Hepatocyte (in vitro differentiated cells): Measurements from ENCODE around the gene PTPN5. TPM values are rescaled to one million over a fixed set of nuclear protein-coding genes. Genes with fewer than 3 reads are reported as not detected.

ENCODE experiments used
- DNase-seq: peaks from one replicate; pipeline ENCODE4 v3.0.0-alpha.2; 2016; ENCODE audit warnings: low spot score
- H2AFZ ChIP-seq: fragments of 200-600 bp; sonication (generic); 2 replicates; pipeline ENCODE4 v1.6.0; 2016; ENCODE audit warnings: antibody characterized with exemption, mild to moderate bottlenecking
- H3K27ac ChIP-seq: fragments of 200-600 bp; sonication (generic); 2 replicates; pipeline ENCODE4 v1.5.1; 2016; ENCODE audit warnings: mild to moderate bottlenecking
- H3K27me3 ChIP-seq: fragments of 200-600 bp; sonication (generic); 2 replicates; pipeline ENCODE4 v1.6.1; 2016
- H3K36me3 ChIP-seq: fragments of 200-600 bp; sonication (generic); replicated peaks from 2 replicates; pipeline ENCODE4 v1.5.1; 2016; ENCODE audit warnings: low read depth; ENCODE audit not compliant: insufficient read depth
- H3K4me1 ChIP-seq: fragments of 200-600 bp; sonication (generic); 2 replicates; pipeline ENCODE4 v1.5.1; 2016; ENCODE audit warnings: mild to moderate bottlenecking, moderate library complexity; ENCODE audit not compliant: insufficient read depth
- H3K4me2 ChIP-seq: fragments of 200-600 bp; sonication (generic); 2 replicates; pipeline ENCODE4 v1.6.0; 2016
- H3K4me3 ChIP-seq: fragments of 200-600 bp; sonication (generic); 2 replicates; pipeline ENCODE4 v1.5.1; 2016; ENCODE audit warnings: mild to moderate bottlenecking
- H3K79me2 ChIP-seq: fragments of 200-600 bp; sonication (generic); 2 replicates; pipeline ENCODE4 v1.6.0; 2017; ENCODE audit warnings: mild to moderate bottlenecking
- H3K9me2 ChIP-seq: fragments of 200-600 bp; sonication (generic); replicated peaks from 2 replicates; pipeline ENCODE4 v1.6.0; 2017; ENCODE audit warnings: mild to moderate bottlenecking; ENCODE audit not compliant: insufficient read depth
- H3K9me3 ChIP-seq: fragments of 200-600 bp; sonication (generic); 2 replicates; pipeline ENCODE4 v1.5.1; 2016; ENCODE audit warnings: low read depth, mild to moderate bottlenecking
- H4K20me1 ChIP-seq: fragments of 200-600 bp; sonication (generic); 2 replicates; pipeline ENCODE4 v1.6.0; 2016; ENCODE audit warnings: mild to moderate bottlenecking; ENCODE audit not compliant: insufficient read depth, poor library complexity, severe bottlenecking
- EZH2 ChIP-seq: fragments of 200-600 bp; sonication (generic); IDR thresholded peaks from 2 replicates; pipeline ENCODE4 v1.6.1; 2016; ENCODE audit warnings: antibody characterized with exemption, mild to moderate bottlenecking, borderline replicate concordance
- EZH2phosphoT487 ChIP-seq: fragments of 200-600 bp; sonication (generic); IDR thresholded peaks from one replicate; pipeline ENCODE4 v1.6.1; 2018; ENCODE audit warnings: antibody characterized with exemption, mild to moderate bottlenecking, low read depth, moderate library complexity; ENCODE audit not compliant: unreplicated experiment, severe bottlenecking
- WGBS: methylation state at CpG from one replicate; pipeline ENCODE4 v1.1.6; 2016; ENCODE audit warnings: low lambda C conversion rate; ENCODE audit errors: missing lambda C conversion rate; 5-methylcytosine and 5-hydroxymethylcytosine counted together
- polyA plus RNA-seq: library from polyadenylated mRNA; unstranded; fragments of >200 nt; fragmentation: Nextera tagmentation; extraction: Ambion mirVana; gene quantifications from 2 replicates; pipeline ENCODE4 v1.2.1, GENCODE V29; 2016
- total RNA-seq: library from RNA; depleted of rRNA; stranded (reverse); fragments of >200 nt; gene quantifications from 2 replicates; pipeline ENCODE4 v1.2.3, GENCODE V29; 2014
- TF ChIP-seq, protein P1 (sequence below): fragments of 200-600 bp; sonication (generic); IDR thresholded peaks from 2 replicates; pipeline ENCODE4 v1.5.1; 2016; ENCODE audit warnings: antibody characterized with exemption, mild to moderate bottlenecking; ENCODE audit not compliant: poor library complexity

The PTPN5 gene
- total and polyA plus RNA-seq, 2 experiments from 2014 or later = 0.22 to 0.90 TPM

DNA sequence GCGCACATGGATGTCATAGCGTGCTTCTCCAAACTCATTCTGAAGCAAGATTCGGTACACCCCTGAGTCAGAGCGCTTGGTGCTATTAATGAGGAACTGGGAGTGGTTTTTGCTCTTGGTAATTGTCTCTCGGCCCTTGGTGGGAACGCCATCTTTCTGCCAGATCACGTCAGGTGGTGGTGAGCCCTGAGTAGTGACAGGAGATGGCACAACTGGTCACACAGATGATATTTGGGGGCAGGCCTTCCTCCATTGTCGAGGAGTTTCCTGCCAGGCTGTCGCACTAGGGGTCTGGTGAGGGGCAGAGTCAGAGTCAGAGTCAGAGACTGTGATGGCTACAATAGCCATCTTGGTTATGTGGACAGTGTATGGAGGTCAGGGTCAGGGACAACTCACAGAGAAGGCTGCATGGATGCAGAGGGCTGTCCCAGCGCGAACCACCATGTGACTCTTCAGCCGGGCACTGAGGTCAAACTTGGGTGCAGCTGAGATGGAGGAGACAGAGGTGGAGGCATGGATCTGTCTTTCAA is 83.7 kb downstream of the PTPN5 start:
- WGBS = 91% methylated on average over 12 of the region's 12 CpGs
- H3K36me3 ChIP-seq = no peaks in the 10 kb centered on the region
- H3K27me3 ChIP-seq = no peaks in the 10 kb centered on the region
- no peaks in the 10 kb centered on the region for H3K9me2 ChIP-seq
- no peak overlapping the region for H3K4me3 ChIP-seq
- H3K4me2 ChIP-seq = no peak overlapping the region
- no peak for DNase-seq
- no peak overlapping the region for H3K27ac ChIP-seq
- H4K20me1 ChIP-seq = no peaks in the 10 kb centered on the region
- H3K79me2 ChIP-seq = no peaks in the 10 kb centered on the region
- no peak overlapping the region for H2AFZ ChIP-seq
- no peaks in the 10 kb centered on the region for H3K4me1 ChIP-seq
- H3K9me3 ChIP-seq = no peaks in the 10 kb centered on the region
- TF ChIP-seq EZH2 = no peak
- TF ChIP-seq, protein P1, sequence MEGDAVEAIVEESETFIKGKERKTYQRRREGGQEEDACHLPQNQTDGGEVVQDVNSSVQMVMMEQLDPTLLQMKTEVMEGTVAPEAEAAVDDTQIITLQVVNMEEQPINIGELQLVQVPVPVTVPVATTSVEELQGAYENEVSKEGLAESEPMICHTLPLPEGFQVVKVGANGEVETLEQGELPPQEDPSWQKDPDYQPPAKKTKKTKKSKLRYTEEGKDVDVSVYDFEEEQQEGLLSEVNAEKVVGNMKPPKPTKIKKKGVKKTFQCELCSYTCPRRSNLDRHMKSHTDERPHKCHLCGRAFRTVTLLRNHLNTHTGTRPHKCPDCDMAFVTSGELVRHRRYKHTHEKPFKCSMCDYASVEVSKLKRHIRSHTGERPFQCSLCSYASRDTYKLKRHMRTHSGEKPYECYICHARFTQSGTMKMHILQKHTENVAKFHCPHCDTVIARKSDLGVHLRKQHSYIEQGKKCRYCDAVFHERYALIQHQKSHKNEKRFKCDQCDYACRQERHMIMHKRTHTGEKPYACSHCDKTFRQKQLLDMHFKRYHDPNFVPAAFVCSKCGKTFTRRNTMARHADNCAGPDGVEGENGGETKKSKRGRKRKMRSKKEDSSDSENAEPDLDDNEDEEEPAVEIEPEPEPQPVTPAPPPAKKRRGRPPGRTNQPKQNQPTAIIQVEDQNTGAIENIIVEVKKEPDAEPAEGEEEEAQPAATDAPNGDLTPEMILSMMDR = no peak

DNA sequence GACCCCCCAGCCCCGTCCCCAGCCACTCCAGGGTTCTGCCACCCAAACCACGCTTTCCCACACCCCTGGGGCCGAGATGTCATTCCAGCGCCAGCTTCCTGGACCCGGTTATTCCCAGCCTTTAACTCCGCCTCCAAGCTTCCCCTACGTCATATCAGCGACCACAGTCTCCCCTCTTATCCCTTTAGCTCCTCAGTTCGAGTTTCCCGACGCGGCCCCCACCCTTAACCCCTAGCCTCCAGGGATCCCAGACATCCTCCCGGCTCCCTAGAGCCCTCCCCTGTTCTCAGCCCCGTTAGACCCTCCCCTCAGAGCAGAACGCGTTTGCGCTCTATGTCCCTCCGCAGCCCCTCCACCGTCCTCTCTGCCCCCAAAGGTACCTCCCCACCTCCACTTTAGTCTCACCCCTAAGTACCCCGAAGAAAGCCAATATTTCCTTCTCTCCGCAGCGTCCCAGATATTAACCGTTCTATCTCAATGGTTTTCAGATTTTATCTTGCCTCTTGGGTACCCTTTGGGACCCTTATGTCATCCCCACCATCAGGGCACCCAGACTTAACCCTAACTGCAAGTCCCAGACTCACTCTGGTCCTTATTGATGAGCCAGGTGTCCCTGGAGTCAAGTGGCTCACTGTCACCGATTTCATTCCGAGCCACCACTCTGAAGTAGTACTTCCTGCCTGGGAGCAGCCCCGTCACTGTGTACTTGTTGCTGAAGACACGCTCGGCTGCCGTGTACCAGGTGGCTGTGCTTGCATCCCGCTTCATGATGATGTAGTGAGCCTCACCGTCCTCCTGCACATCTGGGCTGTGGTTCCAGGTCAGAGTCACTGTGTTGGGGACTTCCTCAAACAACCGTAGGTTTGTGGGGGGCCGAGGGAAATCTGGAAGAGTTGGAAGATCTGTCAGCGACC is 85.0 kb downstream of the PTPN5 start:
- Histone ChIP-seq H3K79me2 (no peaks in the 10 kb centered on the region), H3K4me2 (no peak overlapping the region), H3K4me3 (no peak overlapping the region), H3K27ac (no peak overlapping the region), H3K4me1 (no peaks in the 10 kb centered on the region), H3K27me3 (no peaks in the 10 kb centered on the region), H3K9me2 (no peaks in the 10 kb centered on the region), H4K20me1 (no peaks in the 10 kb centered on the region), H2AFZ (no peak overlapping the region), H3K9me3 (no peaks in the 10 kb centered on the region), H3K36me3 (no peaks in the 10 kb centered on the region)
- TF ChIP-seq EZH2 (no peak), EZH2phosphoT487 (no peak)
- TF ChIP-seq, protein P1 = no peak
- no peak for DNase-seq
- 87% methylated on average over 32 of the region's 34 CpGs for WGBS

DNA sequence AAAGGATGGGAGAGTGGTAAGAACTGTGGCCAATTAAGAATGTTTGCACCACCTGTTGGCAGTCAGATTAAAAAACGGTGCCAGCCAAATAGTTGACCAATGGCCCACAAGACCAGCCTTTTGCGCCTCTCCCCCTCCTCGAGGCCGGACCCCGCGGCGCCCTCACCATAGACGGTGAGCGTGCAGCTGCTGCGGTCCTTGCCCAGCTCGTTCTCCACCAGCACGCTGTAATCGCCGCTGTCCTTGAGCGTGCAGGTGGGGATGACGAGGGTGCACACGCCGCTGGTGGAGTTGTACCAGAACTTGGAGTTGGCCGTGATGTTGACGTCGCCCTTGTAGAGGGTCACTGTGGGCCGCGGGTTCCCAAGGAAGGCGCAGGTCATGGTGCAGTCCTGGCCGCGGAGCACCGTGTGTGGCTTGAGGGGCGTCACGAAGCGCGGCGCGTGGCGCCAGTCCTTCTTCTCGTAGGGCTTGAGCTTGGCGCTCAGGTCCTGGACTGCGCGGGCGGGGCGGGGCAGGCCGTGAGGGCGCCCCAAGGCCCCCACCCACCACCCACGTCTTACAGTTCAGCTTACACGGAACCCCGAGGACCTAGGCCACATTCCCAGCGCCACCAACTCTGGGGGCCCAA is 85.8 kb downstream of the PTPN5 start:
- Histone ChIP-seq H3K27me3 (no peaks in the 10 kb centered on the region), H3K9me3 (no peaks in the 10 kb centered on the region), H3K36me3 (no peaks in the 10 kb centered on the region), H4K20me1 (no peaks in the 10 kb centered on the region), H3K27ac (no peak overlapping the region), H3K4me2 (no peak overlapping the region), H3K9me2 (no peaks in the 10 kb centered on the region), H2AFZ (no peak overlapping the region), H3K4me1 (no peaks in the 10 kb centered on the region), H3K4me3 (no peak overlapping the region), H3K79me2 (no peaks in the 10 kb centered on the region)
- WGBS = 96% methylated on average over 27 of the region's 46 CpGs
- DNase-seq = no peak
- no peak for TF ChIP-seq EZH2phosphoT487
- TF ChIP-seq, protein P1 = no peak
- no peak for TF ChIP-seq EZH2
